ENCODE results near the gene NECTIN1.

NECTIN1 gene

GRCh38 chr11:119729951-119730613 lies 1.1 kb upstream of the NECTIN1 start:
- DNase-seq, result peak; percentile 58

GRCh38 chr11:119729581-119729927 lies 554 bp upstream of the NECTIN1 start:
- no peak for DNase-seq

GRCh38 chr11:119728211-119728626 lies 781 bp downstream of the NECTIN1 start:
- no peak for DNase-seq

GRCh38 chr11:119727523-119728151 lies 1.4 kb downstream of the NECTIN1 start:
- peak; percentile 80 for DNase-seq

GRCh38 chr11:119726585-119727522 lies 2.1 kb downstream of the NECTIN1 start:
- DNase-seq, result peak; percentile 59

DNA sequence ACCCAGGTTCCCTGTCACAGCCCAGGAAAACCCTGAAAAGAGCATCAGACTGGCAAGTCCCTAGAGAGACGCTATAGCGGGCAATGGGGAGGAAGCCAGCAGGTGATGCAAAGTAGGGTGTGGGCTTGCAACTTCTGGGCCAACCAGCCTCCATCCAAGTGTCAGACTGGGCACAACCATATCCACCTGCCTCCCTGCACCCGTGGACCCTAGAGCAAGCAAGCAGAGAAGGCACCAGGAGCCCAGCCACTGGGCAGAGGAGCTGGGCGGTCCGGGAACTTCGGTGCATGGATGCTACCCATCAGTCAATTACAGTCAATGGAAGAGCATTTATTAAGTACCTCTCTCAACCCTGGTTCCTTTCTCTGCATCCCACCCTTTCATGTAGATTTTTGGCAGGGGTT lies 2.8 kb downstream of the NECTIN1 start:
- DNase-seq, result peak; percentile 94

DNA sequence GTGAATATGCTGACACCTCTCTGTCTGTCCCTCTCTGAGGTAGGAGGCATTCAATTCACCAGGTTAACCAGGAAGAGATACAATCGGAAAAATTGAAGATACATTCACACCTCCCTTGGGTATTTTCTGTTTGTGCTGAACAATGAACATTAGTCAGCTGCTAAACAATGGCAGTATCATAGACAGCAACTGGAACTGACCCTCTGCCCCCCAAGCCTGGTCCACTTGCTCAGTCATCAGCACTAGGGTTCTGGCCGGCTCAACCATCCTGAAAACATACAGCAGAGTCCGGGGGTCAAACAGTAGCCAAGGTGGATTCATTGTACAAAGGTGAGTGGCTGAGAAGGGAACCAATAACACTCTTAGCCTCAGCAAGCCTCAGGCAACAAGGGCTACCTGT lies 4.0 kb downstream of the NECTIN1 start:
- DNase-seq, result no peak

DNA sequence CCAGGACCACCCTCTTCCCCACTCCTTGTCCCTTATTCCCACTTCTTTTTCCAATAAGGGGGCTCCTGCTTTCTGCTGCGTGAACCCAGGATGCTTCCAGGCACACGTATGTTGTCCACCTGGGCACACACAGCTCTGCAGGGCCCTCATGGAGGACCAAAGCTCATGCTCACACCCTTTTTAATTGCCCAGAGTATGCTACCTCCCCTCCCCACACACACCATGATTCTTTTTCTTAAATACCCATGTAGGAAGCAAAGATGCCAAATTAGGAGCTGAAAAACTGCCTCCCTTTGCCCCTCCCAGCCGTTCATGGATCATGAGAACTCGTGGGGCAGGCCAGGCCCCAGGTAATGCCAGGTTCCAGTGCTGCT lies 5.1 kb downstream of the NECTIN1 start:
- no peak for DNase-seq

DNA sequence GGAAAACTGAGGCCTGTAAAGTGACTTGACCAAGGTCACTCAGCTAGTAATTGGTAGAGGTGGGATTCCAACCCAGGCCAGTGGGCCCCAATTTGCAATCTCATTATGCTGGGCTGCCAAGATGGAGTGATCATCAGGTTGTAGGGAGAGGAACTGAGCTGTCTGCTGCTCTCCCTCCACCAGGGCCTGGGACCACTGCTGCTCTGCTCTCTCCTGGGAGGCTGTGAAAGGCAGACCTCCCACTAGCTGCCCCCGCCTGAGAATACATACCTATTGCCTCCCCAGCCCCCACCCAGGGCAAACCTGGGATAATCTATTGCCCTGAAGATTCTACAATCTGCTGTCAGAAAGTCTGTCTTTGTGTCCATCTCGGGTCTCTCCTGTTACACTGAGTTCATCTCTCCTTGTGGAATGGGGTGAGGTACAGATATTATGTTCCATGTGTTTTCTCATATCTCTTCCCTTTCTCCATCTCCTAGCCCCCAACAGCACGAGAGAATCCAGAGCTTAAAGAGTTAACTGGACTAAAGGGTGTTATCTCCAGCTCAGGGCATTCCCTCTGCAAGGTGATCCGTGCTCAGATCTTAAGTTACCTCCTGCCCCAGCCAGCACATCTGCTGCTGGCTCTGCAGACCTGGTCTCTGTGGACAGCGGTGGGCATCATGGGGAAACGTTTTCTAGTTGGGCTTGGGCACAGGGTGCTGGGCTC lies 5.6 kb downstream of the NECTIN1 start:
- no peak for DNase-seq

DNA sequence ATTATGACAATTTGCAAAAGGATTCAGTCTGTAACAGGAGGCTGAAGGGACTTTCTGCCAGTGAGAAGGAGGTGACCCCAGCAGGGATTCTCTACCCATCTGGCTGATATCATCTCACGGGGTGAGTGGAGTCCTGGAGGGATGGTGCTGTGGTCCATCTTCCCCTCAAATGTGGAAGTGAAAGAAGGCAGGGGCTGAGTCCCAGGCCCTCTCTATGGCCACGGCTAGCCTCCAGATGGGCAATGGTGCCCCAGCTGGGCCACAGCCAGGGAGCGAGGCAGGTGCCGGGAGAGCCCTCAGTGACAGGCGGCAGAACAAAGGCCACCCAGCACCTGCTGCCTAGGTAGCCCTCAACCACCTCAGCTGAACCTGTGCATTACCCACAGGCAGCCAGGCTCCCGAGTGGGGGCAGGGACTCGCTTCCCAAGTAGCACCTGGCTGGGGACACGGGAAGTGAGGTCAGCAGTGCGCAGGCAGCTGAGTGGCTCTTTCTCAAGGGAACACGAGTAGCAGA lies 6.7 kb downstream of the NECTIN1 start:
- DNase-seq, result peak; percentile 32

GRCh38 chr11:119721129-119722120 lies 7.6 kb downstream of the NECTIN1 start:
- no peak for DNase-seq

GRCh38 chr11:119720311-119720913 lies 8.6 kb downstream of the NECTIN1 start:
- no peak for DNase-seq

- DNase-seq, result no peak
Measured at GRCh38 chr11:119717839-119718534, 11.0 kb downstream of the NECTIN1 start.

DNA sequence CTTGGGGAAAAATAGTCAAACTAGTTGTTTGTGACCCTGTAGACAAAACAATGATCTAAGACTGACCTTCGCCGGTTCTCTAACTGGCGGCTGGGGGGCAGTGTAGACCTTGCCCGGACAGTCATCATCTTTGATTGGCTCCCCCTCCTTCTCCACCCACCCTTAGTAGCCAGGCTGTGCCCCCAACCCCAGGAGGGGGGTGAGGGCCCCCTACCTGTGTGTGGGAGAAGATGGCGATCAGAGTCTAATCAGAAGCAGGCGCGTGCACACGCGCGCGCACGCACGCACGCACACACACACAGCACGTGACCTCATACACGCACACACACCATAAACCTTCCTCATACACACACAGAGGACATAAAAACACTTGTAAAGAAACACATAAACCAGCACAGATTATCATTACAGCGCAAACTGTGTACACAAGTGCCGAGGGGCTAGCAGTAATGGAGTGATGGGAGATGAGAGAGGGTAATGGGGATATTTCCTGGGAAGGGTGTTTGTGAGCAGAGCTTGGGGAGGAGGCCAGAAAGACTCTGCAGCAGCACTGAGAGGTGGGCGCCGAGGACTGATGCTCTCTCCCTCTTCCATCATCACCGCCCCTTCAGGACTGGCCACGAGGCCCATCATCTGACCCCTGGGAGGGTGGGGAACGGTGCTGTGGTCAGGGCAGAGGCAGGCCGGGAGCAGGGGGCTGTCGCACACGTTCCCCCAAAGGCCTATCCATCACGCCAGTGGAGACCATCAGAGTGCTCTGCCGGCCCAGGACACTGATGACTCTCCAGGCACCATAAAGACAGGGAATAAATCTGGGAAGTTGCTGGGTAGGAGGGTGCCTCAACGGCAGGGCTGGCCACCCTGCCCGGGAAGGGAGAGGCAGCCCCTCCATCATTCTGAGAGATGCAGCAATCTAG lies 12.2 kb downstream of the NECTIN1 start:
- no peak for DNase-seq

DNA sequence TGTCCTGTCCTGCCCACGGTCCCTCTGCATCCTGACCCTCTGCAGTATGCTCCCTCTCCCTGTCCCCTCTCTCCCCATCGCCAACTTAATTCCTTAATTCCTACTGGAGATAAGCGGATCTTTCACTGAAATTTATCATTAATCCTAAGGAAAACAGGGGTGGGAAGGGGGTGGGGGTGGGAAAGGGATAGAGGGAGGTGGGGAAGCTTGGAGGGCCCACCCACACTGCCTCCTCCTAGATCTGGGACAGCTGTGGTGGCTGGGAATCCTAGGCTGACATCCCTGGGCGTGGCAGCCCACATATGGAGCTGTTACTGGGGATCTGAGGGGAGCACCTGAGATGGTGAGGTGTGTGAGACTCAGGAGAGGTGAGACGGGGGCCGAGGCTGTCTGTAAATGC lies 14.4 kb downstream of the NECTIN1 start:
- no peak for DNase-seq

- DNase-seq, result no peak
Measured at GRCh38 chr11:119714189-119714588, 14.8 kb downstream of the NECTIN1 start.

GRCh38 chr11:119713359-119714040 lies 15.5 kb downstream of the NECTIN1 start:
- DNase-seq, result no peak

- DNase-seq, result no peak
Measured at GRCh38 chr11:119712459-119713358, 16.3 kb downstream of the NECTIN1 start.
